HepG2 (cell line): ENCODE data around the gene CAPN11. TPM values are rescaled to one million over a fixed set of nuclear protein-coding genes. Genes with fewer than 3 reads are reported as not detected.

Experiments used
- ELF4 ChIP-seq: sonication (generic); formaldehyde crosslinking; IDR thresholded peaks from 2 replicates; pipeline ENCODE4 v1.5.0; 2020; ENCODE audit warnings: missing genetic modification reagents, mild to moderate bottlenecking, moderate library complexity, borderline replicate concordance
- HOXA5 ChIP-seq: sonication (generic); formaldehyde crosslinking; IDR thresholded peaks from 2 replicates; pipeline ENCODE4 v1.4.0; 2020; ENCODE audit warnings: missing genetic modification reagents
- MEIS1 ChIP-seq: sonication (generic); formaldehyde crosslinking; IDR thresholded peaks from 2 replicates; pipeline ENCODE4 v1.9.0; 2021; ENCODE audit warnings: mild to moderate bottlenecking, missing genetic modification reagents, moderate library complexity, borderline replicate concordance
- MIER3 ChIP-seq: IDR thresholded peaks from 2 replicates; pipeline ENCODE4 v1.6.1; 2016; ENCODE audit warnings: missing compliant biosample characterization, borderline replicate concordance
- ONECUT2 ChIP-seq: sonication (generic); formaldehyde crosslinking; IDR thresholded peaks from 2 replicates; pipeline ENCODE4 v1.4.0; 2020; ENCODE audit warnings: missing genetic modification reagents
- PRMT3 ChIP-seq: sonication (generic); formaldehyde crosslinking; IDR thresholded peaks from 2 replicates; pipeline ENCODE4 v1.8.1; 2022; ENCODE audit warnings: low read depth, mild to moderate bottlenecking, moderate library complexity, missing genetic modification reagents, borderline replicate concordance
- TOE1 ChIP-seq: sonication (generic); formaldehyde crosslinking; IDR thresholded peaks from 2 replicates; pipeline ENCODE4 v1.4.0; 2020; ENCODE audit warnings: mild to moderate bottlenecking, missing genetic modification reagents
- ZBTB42 ChIP-seq: sonication (generic); formaldehyde crosslinking; IDR thresholded peaks from 2 replicates; pipeline ENCODE4 v1.5.0; 2020; ENCODE audit warnings: mild to moderate bottlenecking, missing genetic modification reagents
- ZNF564 ChIP-seq: sonication (generic); formaldehyde crosslinking; IDR thresholded peaks from 2 replicates; pipeline ENCODE4 v1.8.1; 2023; ENCODE audit warnings: mild to moderate bottlenecking, missing genetic modification reagents
- polyA plus RNA-seq, 8 experiments: library from polyadenylated mRNA; depleted of rRNA in 3 of 8; stranded (reverse) in 7 of 8; unstranded in 1 of 8; fragments of >200 nt; fragmentation: Illumina TruSeq in 4 of 8; extraction: Trizol in 4 of 8; gene quantifications; 2 replicates each; pipeline versions ENCODE4 v1.2.1 to v1.2.3, GENCODE V29; 2011 to 2016; ENCODE audit warnings: low read depth in 4 of 8, missing spikeins in 1 of 8, mixed read lengths in 1 of 8; ENCODE audit not compliant: insufficient read depth in 1 of 8
- total RNA-seq, 5 experiments: library from RNA; depleted of rRNA; stranded (reverse); fragments of >200 nt; fragmentation: Illumina TruSeq; extraction: Trizol; gene quantifications; 2 replicates each; pipeline ENCODE4 v1.2.3, GENCODE V29; 2016; ENCODE audit warnings: low read depth in 1 of 5
- TF ChIP-seq, protein P1 (sequence below): sonication (generic); formaldehyde crosslinking; IDR thresholded peaks from 2 replicates; pipeline ENCODE4 v1.8.1; 2022; ENCODE audit warnings: low read depth, mild to moderate bottlenecking, missing genetic modification reagents
- TF ChIP-seq, protein P2 (sequence below): sonication (generic); formaldehyde crosslinking; IDR thresholded peaks from 2 replicates; pipeline ENCODE4 v1.4.0; 2020; ENCODE audit warnings: missing genetic modification reagents, mild to moderate bottlenecking, borderline replicate concordance
- TF ChIP-seq, protein P3 (sequence below): sonication (generic); formaldehyde crosslinking; IDR thresholded peaks from 2 replicates; pipeline ENCODE4 v1.4.0; 2020; ENCODE audit warnings: missing genetic modification reagents
- TF ChIP-seq, protein P4 (sequence below): sonication (generic); formaldehyde crosslinking; IDR thresholded peaks from 2 replicates; pipeline ENCODE4 v1.4.0; 2020; ENCODE audit warnings: missing genetic modification reagents, mild to moderate bottlenecking, borderline replicate concordance

Gene CAPN11
- total and polyA plus RNA-seq, 2 of the 13 experiments (the other 11 are each of a cell fraction or from before 2014, with no cell fraction given): 0.07 to 0.11 TPM

DNA sequence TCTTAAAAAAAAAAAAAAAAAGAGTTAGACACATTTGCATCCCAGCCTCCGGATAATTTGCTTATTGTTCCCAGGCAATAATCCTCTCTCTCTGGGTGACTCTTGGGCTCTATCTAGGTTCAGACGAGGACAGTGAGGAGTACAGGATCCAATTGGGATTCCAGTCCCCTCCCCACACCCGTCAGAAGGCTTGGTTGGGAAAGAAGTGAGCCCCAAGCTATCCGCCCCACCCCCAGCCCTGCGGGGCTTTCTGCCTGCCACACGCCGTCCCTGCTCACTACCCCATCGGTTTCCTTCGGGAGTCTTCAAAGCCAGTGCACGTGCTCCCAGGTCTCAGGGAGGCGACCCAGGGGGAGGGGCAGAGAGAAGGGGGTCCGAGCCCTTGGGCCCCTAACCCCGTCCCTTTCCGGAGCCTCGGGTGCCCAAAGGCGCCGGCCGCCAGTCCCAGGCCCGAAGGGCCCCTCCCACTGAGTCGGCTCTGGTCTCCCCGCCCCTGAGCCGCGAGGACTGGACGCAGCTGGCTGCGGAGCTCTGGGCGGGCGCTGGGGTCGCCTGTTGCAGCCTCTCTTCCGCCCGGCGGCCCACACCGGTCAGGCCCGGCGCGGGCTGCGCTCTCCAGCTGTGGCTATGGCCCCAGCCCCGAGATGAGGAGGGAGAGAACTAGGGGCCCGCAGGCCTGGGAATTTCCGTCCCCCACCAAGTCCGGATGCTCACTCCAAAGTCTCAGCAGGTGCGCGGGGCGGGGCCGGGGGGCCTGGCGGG is 60.6 kb downstream of the CAPN11 start (continued):
- TF ChIP-seq, protein P1, sequence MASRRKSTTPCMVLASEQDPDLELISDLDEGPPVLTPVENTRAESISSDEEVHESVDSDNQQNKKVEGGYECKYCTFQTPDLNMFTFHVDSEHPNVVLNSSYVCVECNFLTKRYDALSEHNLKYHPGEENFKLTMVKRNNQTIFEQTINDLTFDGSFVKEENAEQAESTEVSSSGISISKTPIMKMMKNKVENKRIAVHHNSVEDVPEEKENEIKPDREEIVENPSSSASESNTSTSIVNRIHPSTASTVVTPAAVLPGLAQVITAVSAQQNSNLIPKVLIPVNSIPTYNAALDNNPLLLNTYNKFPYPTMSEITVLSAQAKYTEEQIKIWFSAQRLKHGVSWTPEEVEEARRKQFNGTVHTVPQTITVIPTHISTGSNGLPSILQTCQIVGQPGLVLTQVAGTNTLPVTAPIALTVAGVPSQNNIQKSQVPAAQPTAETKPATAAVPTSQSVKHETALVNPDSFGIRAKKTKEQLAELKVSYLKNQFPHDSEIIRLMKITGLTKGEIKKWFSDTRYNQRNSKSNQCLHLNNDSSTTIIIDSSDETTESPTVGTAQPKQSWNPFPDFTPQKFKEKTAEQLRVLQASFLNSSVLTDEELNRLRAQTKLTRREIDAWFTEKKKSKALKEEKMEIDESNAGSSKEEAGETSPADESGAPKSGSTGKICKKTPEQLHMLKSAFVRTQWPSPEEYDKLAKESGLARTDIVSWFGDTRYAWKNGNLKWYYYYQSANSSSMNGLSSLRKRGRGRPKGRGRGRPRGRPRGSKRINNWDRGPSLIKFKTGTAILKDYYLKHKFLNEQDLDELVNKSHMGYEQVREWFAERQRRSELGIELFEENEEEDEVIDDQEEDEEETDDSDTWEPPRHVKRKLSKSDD: 0 out of 2 replicates have a peak, but pooled peaks have one; percentile 60
- TF ChIP-seq ZNF564: peak; percentile 74; the same call in 1 of the 2 replicates
- TF ChIP-seq ONECUT2: 0 out of 2 replicates have a peak, but pooled peaks have one; percentile 34
- TF ChIP-seq, protein P2, sequence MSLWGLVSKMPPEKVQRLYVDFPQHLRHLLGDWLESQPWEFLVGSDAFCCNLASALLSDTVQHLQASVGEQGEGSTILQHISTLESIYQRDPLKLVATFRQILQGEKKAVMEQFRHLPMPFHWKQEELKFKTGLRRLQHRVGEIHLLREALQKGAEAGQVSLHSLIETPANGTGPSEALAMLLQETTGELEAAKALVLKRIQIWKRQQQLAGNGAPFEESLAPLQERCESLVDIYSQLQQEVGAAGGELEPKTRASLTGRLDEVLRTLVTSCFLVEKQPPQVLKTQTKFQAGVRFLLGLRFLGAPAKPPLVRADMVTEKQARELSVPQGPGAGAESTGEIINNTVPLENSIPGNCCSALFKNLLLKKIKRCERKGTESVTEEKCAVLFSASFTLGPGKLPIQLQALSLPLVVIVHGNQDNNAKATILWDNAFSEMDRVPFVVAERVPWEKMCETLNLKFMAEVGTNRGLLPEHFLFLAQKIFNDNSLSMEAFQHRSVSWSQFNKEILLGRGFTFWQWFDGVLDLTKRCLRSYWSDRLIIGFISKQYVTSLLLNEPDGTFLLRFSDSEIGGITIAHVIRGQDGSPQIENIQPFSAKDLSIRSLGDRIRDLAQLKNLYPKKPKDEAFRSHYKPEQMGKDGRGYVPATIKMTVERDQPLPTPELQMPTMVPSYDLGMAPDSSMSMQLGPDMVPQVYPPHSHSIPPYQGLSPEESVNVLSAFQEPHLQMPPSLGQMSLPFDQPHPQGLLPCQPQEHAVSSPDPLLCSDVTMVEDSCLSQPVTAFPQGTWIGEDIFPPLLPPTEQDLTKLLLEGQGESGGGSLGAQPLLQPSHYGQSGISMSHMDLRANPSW (CRISPR knock-in tag): peak; percentile 43; the same call in 1 of the 2 replicates
- TF ChIP-seq, protein P3, sequence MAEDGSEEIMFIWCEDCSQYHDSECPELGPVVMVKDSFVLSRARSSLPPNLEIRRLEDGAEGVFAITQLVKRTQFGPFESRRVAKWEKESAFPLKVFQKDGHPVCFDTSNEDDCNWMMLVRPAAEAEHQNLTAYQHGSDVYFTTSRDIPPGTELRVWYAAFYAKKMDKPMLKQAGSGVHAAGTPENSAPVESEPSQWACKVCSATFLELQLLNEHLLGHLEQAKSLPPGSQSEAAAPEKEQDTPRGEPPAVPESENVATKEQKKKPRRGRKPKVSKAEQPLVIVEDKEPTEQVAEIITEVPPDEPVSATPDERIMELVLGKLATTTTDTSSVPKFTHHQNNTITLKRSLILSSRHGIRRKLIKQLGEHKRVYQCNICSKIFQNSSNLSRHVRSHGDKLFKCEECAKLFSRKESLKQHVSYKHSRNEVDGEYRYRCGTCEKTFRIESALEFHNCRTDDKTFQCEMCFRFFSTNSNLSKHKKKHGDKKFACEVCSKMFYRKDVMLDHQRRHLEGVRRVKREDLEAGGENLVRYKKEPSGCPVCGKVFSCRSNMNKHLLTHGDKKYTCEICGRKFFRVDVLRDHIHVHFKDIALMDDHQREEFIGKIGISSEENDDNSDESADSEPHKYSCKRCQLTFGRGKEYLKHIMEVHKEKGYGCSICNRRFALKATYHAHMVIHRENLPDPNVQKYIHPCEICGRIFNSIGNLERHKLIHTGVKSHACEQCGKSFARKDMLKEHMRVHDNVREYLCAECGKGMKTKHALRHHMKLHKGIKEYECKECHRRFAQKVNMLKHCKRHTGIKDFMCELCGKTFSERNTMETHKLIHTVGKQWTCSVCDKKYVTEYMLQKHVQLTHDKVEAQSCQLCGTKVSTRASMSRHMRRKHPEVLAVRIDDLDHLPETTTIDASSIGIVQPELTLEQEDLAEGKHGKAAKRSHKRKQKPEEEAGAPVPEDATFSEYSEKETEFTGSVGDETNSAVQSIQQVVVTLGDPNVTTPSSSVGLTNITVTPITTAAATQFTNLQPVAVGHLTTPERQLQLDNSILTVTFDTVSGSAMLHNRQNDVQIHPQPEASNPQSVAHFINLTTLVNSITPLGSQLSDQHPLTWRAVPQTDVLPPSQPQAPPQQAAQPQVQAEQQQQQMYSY (CRISPR knock-in tag): peak; percentile 64; the same call in 1 of the 2 replicates
- TF ChIP-seq HOXA5 (CRISPR knock-in tag): peak; percentile 53; the same call in 1 of the 2 replicates
- TF ChIP-seq ZBTB42 (CRISPR knock-in tag): peak; percentile 83; the same call in 1 of the 2 replicates
- TF ChIP-seq MEIS1: peak; percentile 76
- peak; percentile 34; the same call in 1 of the 2 replicates for TF ChIP-seq MIER3 (CRISPR knock-in tag)
- TF ChIP-seq TOE1: peak; percentile 29; the same call in 1 of the 2 replicates
- TF ChIP-seq, protein P4, sequence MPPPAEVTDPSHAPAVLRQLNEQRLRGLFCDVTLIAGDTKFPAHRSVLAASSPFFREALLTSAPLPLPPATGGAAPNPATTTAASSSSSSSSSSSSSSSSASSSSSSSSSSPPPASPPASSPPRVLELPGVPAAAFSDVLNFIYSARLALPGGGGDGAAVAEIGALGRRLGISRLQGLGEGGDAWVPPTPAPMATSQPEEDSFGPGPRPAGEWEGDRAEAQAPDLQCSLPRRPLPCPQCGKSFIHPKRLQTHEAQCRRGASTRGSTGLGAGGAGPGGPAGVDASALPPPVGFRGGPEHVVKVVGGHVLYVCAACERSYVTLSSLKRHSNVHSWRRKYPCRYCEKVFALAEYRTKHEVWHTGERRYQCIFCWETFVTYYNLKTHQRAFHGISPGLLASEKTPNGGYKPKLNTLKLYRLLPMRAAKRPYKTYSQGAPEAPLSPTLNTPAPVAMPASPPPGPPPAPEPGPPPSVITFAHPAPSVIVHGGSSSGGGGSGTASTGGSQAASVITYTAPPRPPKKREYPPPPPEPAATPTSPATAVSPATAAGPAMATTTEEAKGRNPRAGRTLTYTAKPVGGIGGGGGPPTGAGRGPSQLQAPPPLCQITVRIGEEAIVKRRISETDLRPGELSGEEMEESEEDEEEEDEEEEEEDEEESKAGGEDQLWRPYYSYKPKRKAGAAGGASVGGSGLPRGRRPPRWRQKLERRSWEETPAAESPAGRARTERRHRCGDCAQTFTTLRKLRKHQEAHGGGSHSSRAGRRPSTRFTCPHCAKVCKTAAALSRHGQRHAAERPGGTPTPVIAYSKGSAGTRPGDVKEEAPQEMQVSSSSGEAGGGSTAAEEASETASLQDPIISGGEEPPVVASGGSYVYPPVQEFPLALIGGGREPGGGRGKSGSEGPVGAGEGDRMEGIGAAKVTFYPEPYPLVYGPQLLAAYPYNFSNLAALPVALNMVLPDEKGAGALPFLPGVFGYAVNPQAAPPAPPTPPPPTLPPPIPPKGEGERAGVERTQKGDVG (CRISPR knock-in tag): peak; percentile 41; the same call in 1 of the 2 replicates
- 0 out of 2 replicates have a peak, but pooled peaks have one; percentile 55 for TF ChIP-seq PRMT3
- TF ChIP-seq ELF4 (CRISPR knock-in tag): no peak
